GM18861 (cell line): ENCODE measurements around the gene RCOR2.
A peak's percentile ranks its signal among the peaks of the same experiment; 100 is the strongest.
"Not testable (repeated sequence)": the region's sequence is repeated elsewhere in the genome, so short reads cannot be mapped to it uniquely, and the experiment has no call there.

Experiments
- ATAC-seq: cut with Tn5 transposase; IDR thresholded peaks from one replicate; pipeline ENCODE4 v1.9.1; 2021; ENCODE audit not compliant: unreplicated experiment

Gene RCOR2

GRCh38 chr11:63879598-63880402, 37.2 kb downstream of the RCOR2 start:
- ATAC-seq, result no peak

- ATAC-seq, result no peak
Observed at GRCh38 chr11:63877658-63878241, 39.2 kb downstream of the RCOR2 start.

- no peak for ATAC-seq
Observed at GRCh38 chr11:63876616-63877015, 40.3 kb downstream of the RCOR2 start.

GRCh38 chr11:63875506-63876065, 41.4 kb downstream of the RCOR2 start:
- ATAC-seq, result no peak

GRCh38 chr11:63874511-63874910, 42.5 kb downstream of the RCOR2 start:
- ATAC-seq, result no peak

- no peak for ATAC-seq
Observed at GRCh38 chr11:63873311-63873710, 43.7 kb downstream of the RCOR2 start.

GRCh38 chr11:63872800-63873197, 44.2 kb downstream of the RCOR2 start:
- ATAC-seq, result no peak

GRCh38 chr11:63871962-63872799, 44.8 kb downstream of the RCOR2 start:
- peak; percentile 93 for ATAC-seq

GRCh38 chr11:63870351-63871140, 46.4 kb downstream of the RCOR2 start:
- no peak for ATAC-seq

- ATAC-seq, result no peak
Observed at GRCh38 chr11:63869683-63870082, 47.3 kb downstream of the RCOR2 start.

GRCh38 chr11:63869171-63869591, 47.8 kb downstream of the RCOR2 start:
- no peak for ATAC-seq

GRCh38 chr11:63868399-63869064, 48.4 kb downstream of the RCOR2 start:
- ATAC-seq, result no peak

- no peak for ATAC-seq
Observed at GRCh38 chr11:63867511-63867910, 49.5 kb downstream of the RCOR2 start.

- peak; percentile 63 for ATAC-seq
Observed at GRCh38 chr11:63866211-63866610, 50.8 kb downstream of the RCOR2 start.

- ATAC-seq, result not testable (repeated sequence)
Observed at GRCh38 chr11:63863620-63864019, 53.3 kb downstream of the RCOR2 start.

GRCh38 chr11:63862923-63863322, 54.0 kb downstream of the RCOR2 start:
- ATAC-seq, result no peak
